ENCODE measurements around the gene FBXO42. TPM values are rescaled to one million over a fixed set of nuclear protein-coding genes. Genes with fewer than 3 reads are reported as not detected.

The FBXO42 gene
- total and polyA plus RNA-seq, 9 of the 15 experiments (the other 6 are each of a cell fraction or from before 2014, with no cell fraction given): 7.2 to 24.8 (median 17.4) TPM

DNA sequence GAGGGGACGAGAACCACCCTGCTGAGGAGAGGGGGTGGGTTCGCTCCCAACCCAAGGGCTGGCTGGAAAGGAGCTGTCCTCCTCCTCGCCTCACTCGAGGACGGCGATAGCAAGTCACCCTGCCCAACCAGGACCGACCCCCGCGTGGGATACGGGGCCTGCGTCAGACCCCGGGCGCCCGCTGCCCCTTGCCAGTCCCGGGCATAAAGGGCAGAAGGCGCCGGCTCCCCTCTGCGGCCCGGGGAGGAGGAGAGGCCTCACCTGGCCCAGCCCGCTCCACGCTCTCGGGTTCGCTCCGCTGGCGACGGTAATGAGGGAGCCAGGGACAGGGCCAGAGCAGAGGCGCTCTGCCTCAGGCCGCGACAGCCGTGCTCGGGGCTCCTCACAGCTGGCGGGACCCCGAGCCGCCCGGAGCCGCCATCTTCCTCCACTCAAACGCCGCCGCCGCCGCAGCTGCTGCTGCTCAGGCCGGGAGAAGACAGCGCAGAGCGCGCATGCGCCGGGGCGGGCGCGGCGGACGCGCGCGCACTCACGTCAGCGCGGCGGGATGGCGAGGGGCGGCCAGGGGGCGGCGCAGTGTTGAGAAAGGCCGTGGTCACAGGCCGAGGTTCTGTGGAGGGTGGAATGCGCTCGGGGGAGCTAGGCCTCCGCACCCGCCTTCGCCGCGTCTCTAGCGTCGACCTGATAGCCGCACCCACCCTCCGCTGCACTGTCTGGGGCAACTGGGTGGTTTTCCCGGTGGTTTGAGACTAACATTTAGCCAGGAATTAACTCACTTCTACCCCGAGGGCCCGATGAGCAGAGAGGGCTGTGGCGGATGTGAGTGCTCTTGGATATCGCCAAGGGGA is at the start of gene FBXO42 (continued):
- TF ChIP-seq, protein P1, sequence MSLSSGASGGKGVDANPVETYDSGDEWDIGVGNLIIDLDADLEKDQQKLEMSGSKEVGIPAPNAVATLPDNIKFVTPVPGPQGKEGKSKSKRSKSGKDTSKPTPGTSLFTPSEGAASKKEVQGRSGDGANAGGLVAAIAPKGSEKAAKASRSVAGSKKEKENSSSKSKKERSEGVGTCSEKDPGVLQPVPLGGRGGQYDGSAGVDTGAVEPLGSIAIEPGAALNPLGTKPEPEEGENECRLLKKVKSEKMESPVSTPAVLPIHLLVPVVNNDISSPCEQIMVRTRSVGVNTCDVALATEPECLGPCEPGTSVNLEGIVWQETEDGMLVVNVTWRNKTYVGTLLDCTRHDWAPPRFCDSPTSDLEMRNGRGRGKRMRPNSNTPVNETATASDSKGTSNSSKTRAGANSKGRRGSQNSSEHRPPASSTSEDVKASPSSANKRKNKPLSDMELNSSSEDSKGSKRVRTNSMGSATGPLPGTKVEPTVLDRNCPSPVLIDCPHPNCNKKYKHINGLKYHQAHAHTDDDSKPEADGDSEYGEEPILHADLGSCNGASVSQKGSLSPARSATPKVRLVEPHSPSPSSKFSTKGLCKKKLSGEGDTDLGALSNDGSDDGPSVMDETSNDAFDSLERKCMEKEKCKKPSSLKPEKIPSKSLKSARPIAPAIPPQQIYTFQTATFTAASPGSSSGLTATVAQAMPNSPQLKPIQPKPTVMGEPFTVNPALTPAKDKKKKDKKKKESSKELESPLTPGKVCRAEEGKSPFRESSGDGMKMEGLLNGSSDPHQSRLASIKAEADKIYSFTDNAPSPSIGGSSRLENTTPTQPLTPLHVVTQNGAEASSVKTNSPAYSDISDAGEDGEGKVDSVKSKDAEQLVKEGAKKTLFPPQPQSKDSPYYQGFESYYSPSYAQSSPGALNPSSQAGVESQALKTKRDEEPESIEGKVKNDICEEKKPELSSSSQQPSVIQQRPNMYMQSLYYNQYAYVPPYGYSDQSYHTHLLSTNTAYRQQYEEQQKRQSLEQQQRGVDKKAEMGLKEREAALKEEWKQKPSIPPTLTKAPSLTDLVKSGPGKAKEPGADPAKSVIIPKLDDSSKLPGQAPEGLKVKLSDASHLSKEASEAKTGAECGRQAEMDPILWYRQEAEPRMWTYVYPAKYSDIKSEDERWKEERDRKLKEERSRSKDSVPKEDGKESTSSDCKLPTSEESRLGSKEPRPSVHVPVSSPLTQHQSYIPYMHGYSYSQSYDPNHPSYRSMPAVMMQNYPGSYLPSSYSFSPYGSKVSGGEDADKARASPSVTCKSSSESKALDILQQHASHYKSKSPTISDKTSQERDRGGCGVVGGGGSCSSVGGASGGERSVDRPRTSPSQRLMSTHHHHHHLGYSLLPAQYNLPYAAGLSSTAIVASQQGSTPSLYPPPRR (CRISPR knock-in tag; IDR thresholded peaks at IDR 0.05; ENCODE audit: borderline replicate concordance): peak; percentile 83; the same call in 1 of the 2 replicates
- no peak for TF ChIP-seq KHSRP (IDR thresholded peaks at IDR 0.05)
- TF ChIP-seq HLTF (IDR thresholded peaks at IDR 0.05): no peak
- TF ChIP-seq ZNF174 (CRISPR knock-in tag; IDR thresholded peaks at IDR 0.05): no peak
- no peak for TF ChIP-seq TCFL5 (CRISPR knock-in tag; conservative IDR thresholded peaks at IDR 0.05)
- TF ChIP-seq ZNF316 (IDR thresholded peaks at IDR 0.05): peak; percentile 2; the same call in 1 of the 2 replicates
- no peak for TF ChIP-seq U2AF2 (optimal IDR thresholded peaks at IDR 0.05; ENCODE audit: low read depth, low read length)
- TF ChIP-seq HIVEP1 (CRISPR knock-in tag; IDR thresholded peaks at IDR 0.05): no peak
- TF ChIP-seq ZNF408 (CRISPR knock-in tag; IDR thresholded peaks at IDR 0.05; ENCODE audit: low read depth): no peak
- no peak for TF ChIP-seq MTA1 (IDR thresholded peaks at IDR 0.05; ENCODE audit: borderline replicate concordance)
- TF ChIP-seq ESRRB (CRISPR knock-in tag; IDR thresholded peaks at IDR 0.05; ENCODE audit: borderline replicate concordance): peak; percentile 69; the same call in 1 of the 2 replicates
- peak; percentile 57; the same call in 1 of the 2 replicates for TF ChIP-seq ZBED1 (IDR thresholded peaks at IDR 0.05)
- no peak for TF ChIP-seq ZNF77 (CRISPR knock-in tag; IDR thresholded peaks at IDR 0.05)
- 0 out of 2 replicates have a peak, but pooled peaks have one; percentile 66 for TF ChIP-seq ZNF224 (CRISPR knock-in tag; IDR thresholded peaks at IDR 0.05)
- TF ChIP-seq, protein P2, sequence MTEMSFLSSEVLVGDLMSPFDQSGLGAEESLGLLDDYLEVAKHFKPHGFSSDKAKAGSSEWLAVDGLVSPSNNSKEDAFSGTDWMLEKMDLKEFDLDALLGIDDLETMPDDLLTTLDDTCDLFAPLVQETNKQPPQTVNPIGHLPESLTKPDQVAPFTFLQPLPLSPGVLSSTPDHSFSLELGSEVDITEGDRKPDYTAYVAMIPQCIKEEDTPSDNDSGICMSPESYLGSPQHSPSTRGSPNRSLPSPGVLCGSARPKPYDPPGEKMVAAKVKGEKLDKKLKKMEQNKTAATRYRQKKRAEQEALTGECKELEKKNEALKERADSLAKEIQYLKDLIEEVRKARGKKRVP (CRISPR knock-in tag; IDR thresholded peaks at IDR 0.05): no peak
- TF ChIP-seq, protein P3, sequence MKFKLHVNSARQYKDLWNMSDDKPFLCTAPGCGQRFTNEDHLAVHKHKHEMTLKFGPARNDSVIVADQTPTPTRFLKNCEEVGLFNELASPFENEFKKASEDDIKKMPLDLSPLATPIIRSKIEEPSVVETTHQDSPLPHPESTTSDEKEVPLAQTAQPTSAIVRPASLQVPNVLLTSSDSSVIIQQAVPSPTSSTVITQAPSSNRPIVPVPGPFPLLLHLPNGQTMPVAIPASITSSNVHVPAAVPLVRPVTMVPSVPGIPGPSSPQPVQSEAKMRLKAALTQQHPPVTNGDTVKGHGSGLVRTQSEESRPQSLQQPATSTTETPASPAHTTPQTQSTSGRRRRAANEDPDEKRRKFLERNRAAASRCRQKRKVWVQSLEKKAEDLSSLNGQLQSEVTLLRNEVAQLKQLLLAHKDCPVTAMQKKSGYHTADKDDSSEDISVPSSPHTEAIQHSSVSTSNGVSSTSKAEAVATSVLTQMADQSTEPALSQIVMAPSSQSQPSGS (CRISPR knock-in tag; IDR thresholded peaks at IDR 0.05): no peak
- no peak for TF ChIP-seq CAMTA2 (CRISPR knock-in tag; conservative IDR thresholded peaks at IDR 0.05)
- no peak for TF ChIP-seq ZFPM2 (CRISPR knock-in tag; IDR thresholded peaks at IDR 0.05)
- TF ChIP-seq ZNF699 (CRISPR knock-in tag; IDR thresholded peaks at IDR 0.05; ENCODE audit: insufficient replicate concordance): no peak
- TF ChIP-seq, protein P4, sequence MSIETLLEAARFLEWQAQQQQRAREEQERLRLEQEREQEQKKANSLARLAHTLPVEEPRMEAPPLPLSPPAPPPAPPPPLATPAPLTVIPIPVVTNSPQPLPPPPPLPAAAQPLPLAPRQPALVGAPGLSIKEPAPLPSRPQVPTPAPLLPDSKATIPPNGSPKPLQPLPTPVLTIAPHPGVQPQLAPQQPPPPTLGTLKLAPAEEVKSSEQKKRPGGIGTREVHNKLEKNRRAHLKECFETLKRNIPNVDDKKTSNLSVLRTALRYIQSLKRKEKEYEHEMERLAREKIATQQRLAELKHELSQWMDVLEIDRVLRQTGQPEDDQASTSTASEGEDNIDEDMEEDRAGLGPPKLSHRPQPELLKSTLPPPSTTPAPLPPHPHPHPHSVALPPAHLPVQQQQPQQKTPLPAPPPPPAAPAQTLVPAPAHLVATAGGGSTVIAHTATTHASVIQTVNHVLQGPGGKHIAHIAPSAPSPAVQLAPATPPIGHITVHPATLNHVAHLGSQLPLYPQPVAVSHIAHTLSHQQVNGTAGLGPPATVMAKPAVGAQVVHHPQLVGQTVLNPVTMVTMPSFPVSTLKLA (conservative IDR thresholded peaks at IDR 0.05): peak in 1 of 2 experiments; percentile 54; a peak in 2 of 4 replicates
- TF ChIP-seq HDAC6 (IDR thresholded peaks at IDR 0.05; ENCODE audit: low read depth, low read length): no peak

Data from K562 (cell line).